SK-N-SH (cell line): ENCODE measurements around the gene KCTD14. TPM values are rescaled to one million over a fixed set of nuclear protein-coding genes. Genes with fewer than 3 reads are reported as not detected.

Source experiments
- CTCF ChIA-PET: fragments of 300-600, 350-600 bp; formaldehyde crosslinking; extraction: SDS; loops from one replicate; lab custom pipeline; 2021; lab: Yijun Ruan, JAX
- POLR2A ChIA-PET: fragments of 350-600 bp; sonication (Branson Sonifier 250); formaldehyde crosslinking; extraction: SDS; loops from one replicate; lab custom pipeline; 2020; ENCODE audit warnings: antibody characterized with exemption, inconsistent platforms; lab: Yijun Ruan, JAX
- DNase-seq: peaks from one replicate; pipeline ENCODE4 v3.0.0; 2012
- H2AFZ ChIP-seq: fragments of 200-600 bp; sonication (generic); 2 replicates; pipeline ENCODE4 v1.8.1; 2016; ENCODE audit warnings: antibody characterized with exemption, mild to moderate bottlenecking, low read depth
- H3F3A ChIP-seq: fragments of 200-600 bp; sonication (generic); replicated peaks from 2 replicates; pipeline ENCODE3; 2016; ENCODE audit warnings: antibody characterized with exemption, mild to moderate bottlenecking; ENCODE audit not compliant: insufficient read depth
- H3K27ac ChIP-seq, 2 experiments: fragments of 200-500 bp in 1 of 2; fragments of 200-600 bp in 1 of 2; sonication (Bioruptor generic) in 1 of 2; sonication (generic), shearing (Covaris generic) in 1 of 2; 2 replicates each; pipeline versions ENCODE4 v1.5.1 to v1.6.1; 2014 to 2016; ENCODE audit warnings: low read depth in 2 of 2, inconsistent platforms in 1 of 2, low read length in 1 of 2, mild to moderate bottlenecking in 1 of 2, mixed read lengths in 1 of 2
- H3K27me3 ChIP-seq: fragments of 200-600 bp; sonication (generic), shearing (Covaris generic); 2 replicates; pipeline ENCODE4 v1.6.1; 2016; ENCODE audit warnings: mixed run types; ENCODE audit not compliant: insufficient read depth
- H3K36me3 ChIP-seq, 2 experiments: fragments of 200-500 bp in 1 of 2; fragments of 200-600 bp in 1 of 2; sonication (Bioruptor generic) in 1 of 2; sonication (generic) in 1 of 2; replicated peaks in 1 of 2; 2 replicates each; pipeline versions ENCODE3 to v1.5.1; 2014 to 2016; ENCODE audit warnings: low read length in 1 of 2, mild to moderate bottlenecking in 1 of 2; ENCODE audit not compliant: insufficient read depth in 2 of 2, control insufficient read depth in 1 of 2
- H3K4me1 ChIP-seq, 2 experiments: fragments of 200-500 bp in 1 of 2; fragments of 200-600 bp in 1 of 2; sonication (Bioruptor generic) in 1 of 2; sonication (generic), shearing (Covaris generic) in 1 of 2; 2 replicates each; pipeline versions ENCODE4 v1.5.1 to v1.6.1; 2014 to 2016; ENCODE audit warnings: low read depth in 1 of 2, low read length in 1 of 2, mixed run types in 1 of 2; ENCODE audit not compliant: insufficient read depth in 2 of 2, control insufficient read depth in 1 of 2
- H3K4me2 ChIP-seq: fragments of 200-600 bp; sonication (generic), shearing (Covaris generic); 2 replicates; pipeline ENCODE4 v1.6.1; 2017; ENCODE audit warnings: mixed run types
- H3K4me3 ChIP-seq, 2 experiments: fragments of 200-500 bp in 1 of 2; fragments of 200-600 bp in 1 of 2; sonication (Bioruptor generic) in 1 of 2; sonication (generic), shearing (Covaris generic) in 1 of 2; 2 replicates each; pipeline versions ENCODE4 v1.5.1 to v1.8.1; 2014 to 2016; ENCODE audit warnings: low read depth in 2 of 2, inconsistent platforms in 1 of 2, low read length in 1 of 2, mild to moderate bottlenecking in 1 of 2, mixed read lengths in 1 of 2, moderate library complexity in 1 of 2
- H3K79me2 ChIP-seq: fragments of 200-600 bp; sonication (generic); 2 replicates; pipeline ENCODE4 v1.8.1; 2017; ENCODE audit warnings: mild to moderate bottlenecking; ENCODE audit not compliant: insufficient read depth
- H3K9ac ChIP-seq: fragments of 200-600 bp; sonication (generic); 2 replicates; pipeline ENCODE4 v1.6.1; 2017; ENCODE audit warnings: mixed run types
- H3K9me2 ChIP-seq: fragments of 200-600 bp; sonication (generic); 2 replicates; pipeline ENCODE4 v1.6.1; 2017; ENCODE audit warnings: mixed run types
- H3K9me3 ChIP-seq: fragments of 200-600 bp; sonication (generic); 2 replicates; pipeline ENCODE4 v1.6.1; 2017; ENCODE audit warnings: mixed run types, mild to moderate bottlenecking, moderate library complexity
- H4K20me1 ChIP-seq: fragments of 200-600 bp; sonication (generic); 2 replicates; pipeline ENCODE4 v1.6.1; 2017; ENCODE audit warnings: mild to moderate bottlenecking, mixed run types; ENCODE audit not compliant: insufficient read depth
- CTCF ChIP-seq: fragments of 200-600 bp; sonication (generic); IDR thresholded peaks from 2 replicates; pipeline ENCODE4 v1.6.1; 2017; ENCODE audit warnings: antibody characterized with exemption, mild to moderate bottlenecking, moderate library complexity
- ELF1 ChIP-seq: IDR thresholded peaks from 2 replicates; pipeline ENCODE4 v1.4.0; 2012
- EP300 ChIP-seq, 2 experiments: IDR thresholded peaks; 2 replicates each; pipeline versions ENCODE4 v1.4.0 to v1.6.1; 2012; ENCODE audit warnings: borderline replicate concordance in 1 of 2, low read depth in 1 of 2, low read length in 1 of 2
- EZH2phosphoT487 ChIP-seq: fragments of 200-600 bp; sonication (generic); IDR thresholded peaks from 2 replicates; pipeline ENCODE4 v1.6.1; 2017; ENCODE audit warnings: low read depth, mixed run types, mild to moderate bottlenecking, antibody characterized with exemption, moderate library complexity, borderline replicate concordance
- FOSL2 ChIP-seq: IDR thresholded peaks from 2 replicates; pipeline ENCODE4 v1.4.0; 2012; ENCODE audit warnings: low read depth, mild to moderate bottlenecking, moderate library complexity, borderline replicate concordance
- FOXJ3 ChIP-seq: sonication (generic); formaldehyde crosslinking; IDR thresholded peaks from 2 replicates; pipeline ENCODE4 v1.5.1; 2020; ENCODE audit warnings: mild to moderate bottlenecking, missing genetic modification reagents
- FOXM1 ChIP-seq: IDR thresholded peaks from 2 replicates; pipeline ENCODE4 v1.4.0; 2012; ENCODE audit warnings: low read depth, mild to moderate bottlenecking
- GATA2 ChIP-seq: sonication (generic); formaldehyde crosslinking; IDR thresholded peaks from 2 replicates; pipeline ENCODE4 v1.5.0; 2020; ENCODE audit warnings: mild to moderate bottlenecking, missing genetic modification reagents
- IRF3 ChIP-seq: fragments of 150-350 bp; IDR thresholded peaks from 2 replicates; pipeline ENCODE4 v1.6.1; 2016; ENCODE audit warnings: mild to moderate bottlenecking, low read depth, low read length
- JUND ChIP-seq: IDR thresholded peaks from 2 replicates; pipeline ENCODE4 v1.4.0; 2012
- MAX ChIP-seq: IDR thresholded peaks from 2 replicates; pipeline ENCODE4 v1.4.0; 2012; ENCODE audit warnings: low read depth
- MEF2A ChIP-seq: IDR thresholded peaks from 2 replicates; pipeline ENCODE4 v1.4.0; 2012; ENCODE audit warnings: low read depth, borderline replicate concordance
- NFIC ChIP-seq: IDR thresholded peaks from 2 replicates; pipeline ENCODE4 v1.4.0; 2012; ENCODE audit warnings: borderline replicate concordance
- NRF1 ChIP-seq: IDR thresholded peaks from 2 replicates; pipeline ENCODE4 v1.6.1; 2012; ENCODE audit warnings: low read depth, mild to moderate bottlenecking, low read length
- RAD21 ChIP-seq: IDR thresholded peaks from 2 replicates; pipeline ENCODE4 v1.6.1; 2012; ENCODE audit warnings: mild to moderate bottlenecking, low read length
- SIN3A ChIP-seq: IDR thresholded peaks from 2 replicates; pipeline ENCODE4 v1.6.1; 2012; ENCODE audit warnings: low read depth, mild to moderate bottlenecking, low read length, moderate library complexity, borderline replicate concordance
- SMC3 ChIP-seq: IDR thresholded peaks from 2 replicates; pipeline ENCODE4 v1.6.1; 2012; ENCODE audit warnings: low read depth, low read length, improper control_type of control experiment
- TAF1 ChIP-seq: IDR thresholded peaks from 2 replicates; pipeline ENCODE4 v1.6.1; 2012; ENCODE audit warnings: low read depth, mild to moderate bottlenecking, low read length, moderate library complexity, borderline replicate concordance
- TCF12 ChIP-seq: IDR thresholded peaks from 2 replicates; pipeline ENCODE4 v1.4.0; 2012
- YY1 ChIP-seq: IDR thresholded peaks from 2 replicates; pipeline ENCODE4 v1.4.0; 2012; ENCODE audit warnings: low read depth, mild to moderate bottlenecking
- ZBTB33 ChIP-seq: IDR thresholded peaks from 2 replicates; pipeline ENCODE4 v1.4.0; 2012; ENCODE audit warnings: low read depth, borderline replicate concordance
- WGBS: methylation state at CpG from one replicate; pipeline ENCODE4 v1.1.6; 2017; ENCODE audit warnings: low lambda C conversion rate; 5-methylcytosine and 5-hydroxymethylcytosine counted together
- polyA plus RNA-seq, 3 experiments: library from polyadenylated mRNA; depleted of rRNA; stranded (reverse); fragments of >200 nt; gene quantifications; 2 replicates each; pipeline ENCODE4 v1.2.3, GENCODE V29; 2012

KCTD14 gene
- polyA plus RNA-seq, 1 of the 3 experiments (the other 2 are of a cell fraction): 0.25 TPM

GRCh38 chr11:77999446-78000030 lies 23.5 kb downstream of the KCTD14 start (continued):
- TF ChIP-seq NFIC: no peak
- TF ChIP-seq MAX: no peak
- TF ChIP-seq YY1: no peak
- no peak for TF ChIP-seq ZBTB33
- no peak for TF ChIP-seq FOXM1
- no peak for TF ChIP-seq NRF1
- TF ChIP-seq MEF2A: no peak
- no peak for TF ChIP-seq ELF1

GRCh38 chr11:77994434-77995362 lies 28.4 kb downstream of the KCTD14 start, which contains the start of gene INTS4:
TSS of gene INTS4 (minus strand) at chr11:77994668. CDS start at chr11:77994643, 25 bp downstream.
- peak; percentile 88 for DNase-seq
- Histone ChIP-seq H3K4me1 (peaks cover 11 to 14% of the 10 kb centered on the region in 2 experiments; a peak in 3 of 4 replicates), H3K79me2 (peaks cover 31% of the 10 kb centered on the region), H3K36me3 (peaks cover 3 to 6% of the 10 kb centered on the region in 2 experiments), H2AFZ (peak within 1 kb of the TSS; percentile 95), H3K4me3 (peak within 1 kb of the TSS; percentile 76 to 83), H3F3A (peaks cover 6% of the 10 kb centered on the region), H3K27ac (peak within 1 kb of the TSS; percentile 85 to 89), H4K20me1 (no peaks in the 10 kb centered on the region), H3K4me2 (peak within 1 kb of the TSS; percentile 88), H3K9me3 (no peaks in the 10 kb centered on the region), H3K9me2 (no peaks in the 10 kb centered on the region), H3K9ac (peak within 1 kb of the TSS; percentile 67), H3K27me3 (no peaks in the 10 kb centered on the region)
- ChIA-PET CTCF (interaction anchor here (0.7 to 1.5 kb wide), 9 partner anchors 15 to 570 kb away, joined by 3 to 22 read pairs (median 3); no protein-coding TSS in a partner anchor), POLR2A (interaction anchor here (0.6 to 2.4 kb wide), 18 partner anchors 10 to 470 kb away, joined by 3 to 27 read pairs (median 4); partner anchors contain the start of genes ALG8, AQP11, CLNS1A and GAB2)
- under 1% methylated on average over 43 of the region's 47 CpGs for WGBS
- TF ChIP-seq IRF3 (peak; percentile 51; the same call in 1 of the 2 replicates), TCF12 (0 out of 2 replicates have a peak, but pooled peaks have one; percentile 15), JUND (0 out of 2 replicates have a peak, but pooled peaks have one; percentile 5), EZH2phosphoT487 (no peak), SIN3A (peak; percentile 86; the same call in 1 of the 2 replicates), ZBTB33 (no peak), CTCF (no peak), GATA2 (CRISPR knock-in tag) (no peak), FOXJ3 (CRISPR knock-in tag) (no peak), EP300 (IDR thresholded peaks at IDR 0.05; ENCODE audit: borderline replicate concordance in 1 of 2, low read depth in 1 of 2, low read length in 1 of 2) (peak; percentile 6 to 47; a peak in 3 of 4 replicates), TAF1 (peak; percentile 87; the same call in 1 of the 2 replicates), YY1 (peak; percentile 92), ELF1 (peak; percentile 96), SMC3 (no peak; the same call in 1 of the 2 replicates), RAD21 (peak; percentile 9), FOSL2 (peak; percentile 28; the same call in 1 of the 2 replicates)
